RPMI7951 (cell line): ENCODE results near the gene ACOD1. TPM values are rescaled to one million over a fixed set of nuclear protein-coding genes. Genes with fewer than 3 reads are reported as not detected.
A peak's percentile ranks its signal among the peaks of the same experiment; 100 is the strongest.
"Not testable (repeated sequence)": the region's sequence is repeated elsewhere in the genome, so short reads cannot be mapped to it uniquely, and the experiment has no call there.

Experiments
- DNase-seq: peaks from one replicate; pipeline ENCODE4 v3.0.0-alpha.2; 2012; ENCODE audit warnings: low read depth
- total RNA-seq: library from RNA; depleted of rRNA; stranded (reverse); fragments of >200 nt; shearing (Covaris generic); gene quantifications from 2 replicates; pipeline ENCODE4 v1.2.3, GENCODE V29; 2014; rRNA removed

ACOD1 gene
- total RNA-seq = not detected in 2 replicates

GRCh38 chr13:76948149-76948548 lies at the start of gene ACOD1:
Gene ACOD1, plus strand, starts transcription at chr13:76948511. Its CDS starts 48 bp downstream, at chr13:76948559.
- no peak for DNase-seq

- not testable (repeated sequence) for DNase-seq
Measured at GRCh38 chr13:76899066-76899465, 49.2 kb upstream of the ACOD1 start.

GRCh38 chr13:76903544-76904162 lies 44.7 kb upstream of the ACOD1 start:
- peak; percentile 65 for DNase-seq

GRCh38 chr13:76904507-76904906 lies 43.8 kb upstream of the ACOD1 start:
- no peak for DNase-seq

- DNase-seq = no peak
Measured at GRCh38 chr13:76912476-76912875, 35.8 kb upstream of the ACOD1 start.

- DNase-seq = no peak
Measured at GRCh38 chr13:76913898-76914297, 34.4 kb upstream of the ACOD1 start.

- peak; percentile 51 for DNase-seq
Measured at GRCh38 chr13:76917095-76917494, 31.2 kb upstream of the ACOD1 start.

GRCh38 chr13:76917755-76918481 lies 30.4 kb upstream of the ACOD1 start:
- DNase-seq = peak; percentile 86

- no peak for DNase-seq
Measured at GRCh38 chr13:76921516-76921915, 26.8 kb upstream of the ACOD1 start.

GRCh38 chr13:76925115-76925514 lies 23.2 kb upstream of the ACOD1 start:
- DNase-seq = no peak

GRCh38 chr13:76927955-76928354 lies 20.4 kb upstream of the ACOD1 start:
- no peak for DNase-seq

- no peak for DNase-seq
Measured at GRCh38 chr13:76928456-76928855, 19.9 kb upstream of the ACOD1 start.

- no peak for DNase-seq
Measured at GRCh38 chr13:76929320-76929719, 19.0 kb upstream of the ACOD1 start.

GRCh38 chr13:76929851-76930374 lies 18.4 kb upstream of the ACOD1 start:
- no peak for DNase-seq

- no peak for DNase-seq
Measured at GRCh38 chr13:76932076-76932475, 16.2 kb upstream of the ACOD1 start.

- no peak for DNase-seq
Measured at GRCh38 chr13:76934671-76935070, 13.6 kb upstream of the ACOD1 start.

- no peak for DNase-seq
Measured at GRCh38 chr13:76936763-76937162, 11.5 kb upstream of the ACOD1 start.

- peak; percentile 88 for DNase-seq
Measured at GRCh38 chr13:76937281-76937820, 11.0 kb upstream of the ACOD1 start.

- DNase-seq = no peak
Measured at GRCh38 chr13:76939215-76939614, 9.1 kb upstream of the ACOD1 start.

GRCh38 chr13:76942363-76942762 lies 5.9 kb upstream of the ACOD1 start:
- DNase-seq = no peak

- no peak for DNase-seq
Measured at GRCh38 chr13:76943646-76944045, 4.7 kb upstream of the ACOD1 start.

- peak; percentile 54 for DNase-seq
Measured at GRCh38 chr13:76944456-76944855, 3.9 kb upstream of the ACOD1 start.

GRCh38 chr13:76950101-76950500 lies 1.8 kb downstream of the ACOD1 start:
- DNase-seq = no peak
